Transverse colon (tissue), 4 donors: Measurements from ENCODE around the gene AHI1.

ENCODE experiments used
- CTCF ChIP-seq, 5 experiments: fragments of 200-600 bp in 3 of 5; fragments of 450-650 bp in 2 of 5; sonication (generic) in 3 of 5; IDR thresholded peaks; 1 replicate in 2 of 5; 2 replicates in 3 of 5; pipeline ENCODE4 v1.5.1; 2016 to 2017; ENCODE audit warnings: antibody characterized with exemption in 5 of 5, inconsistent platforms in 3 of 5, mild to moderate bottlenecking in 2 of 5, moderate library complexity in 1 of 5
- POLR2AphosphoS5 ChIP-seq, 3 donors: sonication (generic); formaldehyde crosslinking; IDR thresholded peaks; one replicate each; pipeline ENCODE4 v1.6.1; 2016; ENCODE audit warnings: antibody characterized with exemption in 3 of 3

- TF ChIP-seq CTCF (IDR thresholded peaks at IDR 0.05) (no peak), POLR2AphosphoS5 (IDR thresholded peaks at IDR 0.05) (no peak)
These were observed 215.6 kb downstream of the AHI1 start for GRCh38 chr6:135281964-135282363.
